HEK293 (cell line): ENCODE data around the gene CLP1.

Source experiments
- CTCF ChIA-PET: fragments of 350-600 bp; formaldehyde crosslinking; extraction: SDS; loops from one replicate; lab custom pipeline; 2021; ENCODE audit warnings: antibody characterized with exemption; lab: Yijun Ruan, JAX
- POLR2A ChIA-PET: fragments of 300-600 bp; formaldehyde crosslinking; extraction: SDS; loops from one replicate; lab custom pipeline; 2020; ENCODE audit warnings: antibody characterized with exemption, inconsistent platforms; lab: Yijun Ruan, JAX
- H3K27ac ChIP-seq: fragments of 200-500 bp; sonication (Bioruptor generic); 2 replicates; pipeline ENCODE4 v1.5.1; 2014; ENCODE audit warnings: low read depth, low read length, control low read depth, inconsistent platforms; ENCODE audit errors: extremely low read depth
- H3K36me3 ChIP-seq, 2 experiments: fragments of 200-500 bp in 1 of 2; sonication (Bioruptor generic) in 1 of 2; 1 replicate in 1 of 2; 2 replicates in 1 of 2; pipeline ENCODE4 v1.5.1; 2014 to 2017; ENCODE audit warnings: inconsistent platforms in 2 of 2, low read length in 2 of 2; ENCODE audit not compliant: control insufficient read depth in 2 of 2, insufficient read depth in 1 of 2
- H3K4me1 ChIP-seq: fragments of 200-500 bp; sonication (Bioruptor generic); 2 replicates; pipeline ENCODE4 v1.5.1; 2014; ENCODE audit warnings: mild to moderate bottlenecking, low read length, inconsistent platforms; ENCODE audit not compliant: control insufficient read depth, insufficient read depth
- H3K4me3 ChIP-seq: 2 replicates; pipeline ENCODE4 v1.5.1; 2011; ENCODE audit warnings: low read depth, mild to moderate bottlenecking, control low read depth, low read length, moderate library complexity
- H3K9me3 ChIP-seq: fragments of 200-500 bp; sonication (Bioruptor generic); 2 replicates; pipeline ENCODE4 v1.5.1; 2014; ENCODE audit warnings: low read depth, low read length, inconsistent platforms; ENCODE audit not compliant: control insufficient read depth, insufficient read depth
- MEIS1 ChIP-seq: sonication (generic); formaldehyde crosslinking; IDR thresholded peaks from 2 replicates; pipeline ENCODE4 v1.8.1; 2022; ENCODE audit warnings: missing genetic modification reagents, mild to moderate bottlenecking, borderline replicate concordance
- TCF7L2 ChIP-seq: IDR thresholded peaks from 2 replicates; pipeline ENCODE4 v1.6.1; 2011; ENCODE audit warnings: low read depth, mild to moderate bottlenecking, inconsistent platforms, low read length, moderate library complexity, borderline replicate concordance
- ZBTB6 ChIP-seq: fragments of 450-650 bp; formaldehyde crosslinking; IDR thresholded peaks from 2 replicates; pipeline ENCODE4 v1.5.1; 2017; ENCODE audit warnings: missing biosample characterization, missing genetic modification characterization
- ZNF155 ChIP-seq: fragments of 450-650 bp; formaldehyde crosslinking; IDR thresholded peaks from 2 replicates; pipeline ENCODE4 v1.5.1; 2016; ENCODE audit warnings: missing biosample characterization, missing genetic modification characterization
- ZNF169 ChIP-seq: fragments of 450-650 bp; formaldehyde crosslinking; IDR thresholded peaks from 2 replicates; pipeline ENCODE4 v1.5.1; 2016; ENCODE audit warnings: missing biosample characterization, missing genetic modification characterization
- ZNF175 ChIP-seq: fragments of 450-650 bp; formaldehyde crosslinking; IDR thresholded peaks from 2 replicates; pipeline ENCODE4 v1.5.1; 2016; ENCODE audit warnings: missing biosample characterization, missing genetic modification characterization
- ZNF274 ChIP-seq, 2 experiments: fragments of 200-500 bp in 1 of 2; fragments of 450-650 bp in 1 of 2; sonication (Bioruptor generic) in 1 of 2; formaldehyde crosslinking in 1 of 2; IDR thresholded peaks; 2 replicates each; pipeline versions ENCODE4 v1.5.1 to v1.6.1; 2014 to 2016; ENCODE audit warnings: borderline replicate concordance in 1 of 2, inconsistent platforms in 1 of 2, low read length in 1 of 2, missing biosample characterization in 1 of 2, missing genetic modification characterization in 1 of 2
- ZNF292 ChIP-seq: fragments of 450-650 bp; formaldehyde crosslinking; IDR thresholded peaks from 2 replicates; pipeline ENCODE4 v1.5.1; 2016; ENCODE audit warnings: low read depth, missing biosample characterization, missing genetic modification characterization, borderline replicate concordance
- ZNF311 ChIP-seq: fragments of 450-650 bp; formaldehyde crosslinking; IDR thresholded peaks from 2 replicates; pipeline ENCODE4 v1.5.1; 2017; ENCODE audit warnings: missing biosample characterization, missing genetic modification characterization, borderline replicate concordance
- ZNF391 ChIP-seq: fragments of 450-650 bp; formaldehyde crosslinking; IDR thresholded peaks from 2 replicates; pipeline ENCODE4 v1.5.1; 2016; ENCODE audit warnings: low read depth, missing biosample characterization, missing genetic modification characterization, borderline replicate concordance
- ZNF473 ChIP-seq: fragments of 450-650 bp; formaldehyde crosslinking; IDR thresholded peaks from 2 replicates; pipeline ENCODE4 v1.5.1; 2017; ENCODE audit warnings: missing biosample characterization, missing genetic modification characterization
- ZNF544 ChIP-seq: fragments of 450-650 bp; formaldehyde crosslinking; IDR thresholded peaks from 2 replicates; pipeline ENCODE4 v1.5.0; 2017; ENCODE audit warnings: missing biosample characterization, missing genetic modification characterization
- ZNF549 ChIP-seq: fragments of 450-650 bp; IDR thresholded peaks from 2 replicates; pipeline ENCODE4 v1.5.1; 2018; ENCODE audit warnings: missing biosample characterization, missing genetic modification characterization, mild to moderate bottlenecking, inconsistent platforms, moderate library complexity
- ZNF660 ChIP-seq: fragments of 450-650 bp; IDR thresholded peaks from 2 replicates; pipeline ENCODE4 v1.5.1; 2018; ENCODE audit warnings: missing biosample characterization, mild to moderate bottlenecking, missing genetic modification characterization
- ZNF701 ChIP-seq: fragments of 450-650 bp; formaldehyde crosslinking; IDR thresholded peaks from 2 replicates; pipeline ENCODE4 v1.5.1; 2016; ENCODE audit warnings: missing biosample characterization, missing genetic modification characterization
- ZNF707 ChIP-seq: fragments of 450-650 bp; formaldehyde crosslinking; IDR thresholded peaks from 2 replicates; pipeline ENCODE4 v1.5.1; 2016; ENCODE audit warnings: missing biosample characterization, missing genetic modification characterization
- ZSCAN5A ChIP-seq: fragments of 450-650 bp; formaldehyde crosslinking; IDR thresholded peaks from 2 replicates; pipeline ENCODE4 v1.5.1; 2016; ENCODE audit warnings: missing biosample characterization, missing genetic modification characterization
- TF ChIP-seq, protein P1 (sequence below): fragments of 450-650 bp; formaldehyde crosslinking; IDR thresholded peaks from 2 replicates; pipeline ENCODE4; 2016; ENCODE audit warnings: missing biosample characterization, missing genetic modification characterization
- TF ChIP-seq, protein P2 (sequence below): fragments of 450-650 bp; formaldehyde crosslinking; IDR thresholded peaks from 2 replicates; pipeline ENCODE4 v1.5.1; 2016; ENCODE audit warnings: missing biosample characterization, missing genetic modification characterization
- TF ChIP-seq, protein P3 (sequence below): sonication (generic); formaldehyde crosslinking; IDR thresholded peaks from 2 replicates; pipeline ENCODE4 v1.8.1; 2022; ENCODE audit warnings: mild to moderate bottlenecking, moderate library complexity, missing genetic modification reagents

The CLP1 gene

DNA sequence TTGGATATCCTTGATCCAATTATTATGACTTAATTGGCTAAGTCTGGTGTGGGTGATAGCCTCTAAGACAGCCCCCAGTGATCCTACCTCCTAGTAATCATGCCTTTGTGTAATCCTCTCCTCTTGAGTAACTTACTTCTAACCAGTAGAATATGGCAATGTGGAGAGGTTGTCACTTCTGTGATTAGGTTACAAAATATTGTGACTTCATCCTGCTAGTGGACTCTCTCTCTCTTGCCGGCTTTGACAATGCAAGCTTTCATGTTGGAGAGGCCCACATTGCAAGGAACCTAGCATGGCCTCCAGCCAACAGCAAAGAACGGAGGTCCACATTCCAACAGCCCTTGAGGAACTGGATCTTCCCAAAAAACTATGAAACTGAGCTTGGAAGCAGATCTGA is 27.4 kb upstream of the CLP1 start (continued):
- no peak for TF ChIP-seq ZNF292 (tag by site-specific recombination)
- no peak for TF ChIP-seq ZNF660 (tag by site-specific recombination)
- no peak for TF ChIP-seq TCF7L2

DNA sequence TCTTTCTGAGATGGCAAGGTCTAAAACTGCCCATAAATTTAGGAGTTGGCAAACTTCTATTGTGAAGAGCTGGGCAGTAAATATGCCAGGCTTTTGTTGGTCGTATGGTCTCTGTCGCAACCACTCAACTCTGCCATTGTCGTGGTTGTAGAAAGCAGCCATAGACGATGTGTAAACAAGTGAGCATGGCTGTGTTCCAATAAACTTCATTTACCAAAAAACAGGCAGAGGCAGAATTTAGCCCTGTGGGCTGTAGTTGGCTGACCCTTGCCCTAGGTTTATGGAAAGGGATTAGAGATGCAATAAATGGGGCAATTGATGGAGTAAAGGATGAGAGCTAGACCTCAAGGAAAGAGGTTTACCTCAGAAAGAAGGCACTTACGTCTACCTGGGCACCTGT is 25.4 kb upstream of the CLP1 start:
- CTCF ChIA-PET, result interaction anchor here (0.6 to 2.1 kb wide), 4 partner anchors 9 to 64 kb away, joined by 3 to 6 read pairs (median 4); no protein-coding TSS in a partner anchor
- Histone ChIP-seq H3K27ac (no peak overlapping the region), H3K9me3 (no peaks in the 10 kb centered on the region), H3K36me3 (no peaks in the 10 kb centered on the region), H3K4me1 (no peaks in the 10 kb centered on the region), H3K4me3 (no peak overlapping the region)
- POLR2A ChIA-PET, result no interaction called here
- TF ChIP-seq, protein P1, sequence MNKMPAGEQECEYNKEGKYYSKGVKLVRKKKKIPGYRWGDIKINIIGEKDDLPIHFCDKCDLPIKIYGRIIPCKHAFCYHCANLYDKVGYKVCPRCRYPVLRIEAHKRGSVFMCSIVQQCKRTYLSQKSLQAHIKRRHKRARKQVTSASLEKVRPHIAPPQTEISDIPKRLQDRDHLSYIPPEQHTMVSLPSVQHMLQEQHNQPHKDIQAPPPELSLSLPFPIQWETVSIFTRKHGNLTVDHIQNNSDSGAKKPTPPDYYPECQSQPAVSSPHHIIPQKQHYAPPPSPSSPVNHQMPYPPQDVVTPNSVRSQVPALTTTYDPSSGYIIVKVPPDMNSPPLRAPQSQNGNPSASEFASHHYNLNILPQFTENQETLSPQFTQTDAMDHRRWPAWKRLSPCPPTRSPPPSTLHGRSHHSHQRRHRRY, result no peak
- TF ChIP-seq ZNF701 (no peak), ZBTB6 (tag by site-specific recombination) (no peak), ZNF544 (tag by site-specific recombination) (no peak), ZNF707 (tag by site-specific recombination) (no peak), ZNF549 (tag by site-specific recombination) (no peak), ZNF473 (no peak), ZNF175 (tag by site-specific recombination) (no peak), ZNF155 (tag by site-specific recombination) (no peak), ZNF274 (IDR thresholded peaks at IDR 0.05; ENCODE audit: low read length) (no peak), ZNF274 (tag by site-specific recombination; IDR thresholded peaks at IDR 0.05; ENCODE audit: borderline replicate concordance) (no peak), ZNF169 (no peak), MEIS1 (no peak)
- TF ChIP-seq, protein P2, sequence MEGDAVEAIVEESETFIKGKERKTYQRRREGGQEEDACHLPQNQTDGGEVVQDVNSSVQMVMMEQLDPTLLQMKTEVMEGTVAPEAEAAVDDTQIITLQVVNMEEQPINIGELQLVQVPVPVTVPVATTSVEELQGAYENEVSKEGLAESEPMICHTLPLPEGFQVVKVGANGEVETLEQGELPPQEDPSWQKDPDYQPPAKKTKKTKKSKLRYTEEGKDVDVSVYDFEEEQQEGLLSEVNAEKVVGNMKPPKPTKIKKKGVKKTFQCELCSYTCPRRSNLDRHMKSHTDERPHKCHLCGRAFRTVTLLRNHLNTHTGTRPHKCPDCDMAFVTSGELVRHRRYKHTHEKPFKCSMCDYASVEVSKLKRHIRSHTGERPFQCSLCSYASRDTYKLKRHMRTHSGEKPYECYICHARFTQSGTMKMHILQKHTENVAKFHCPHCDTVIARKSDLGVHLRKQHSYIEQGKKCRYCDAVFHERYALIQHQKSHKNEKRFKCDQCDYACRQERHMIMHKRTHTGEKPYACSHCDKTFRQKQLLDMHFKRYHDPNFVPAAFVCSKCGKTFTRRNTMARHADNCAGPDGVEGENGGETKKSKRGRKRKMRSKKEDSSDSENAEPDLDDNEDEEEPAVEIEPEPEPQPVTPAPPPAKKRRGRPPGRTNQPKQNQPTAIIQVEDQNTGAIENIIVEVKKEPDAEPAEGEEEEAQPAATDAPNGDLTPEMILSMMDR (tag by site-specific recombination), result no peak

GRCh38 chr11:57633394-57634070 is 24.0 kb upstream of the CLP1 start:
- Histone ChIP-seq H3K36me3 (no peaks in the 10 kb centered on the region), H3K4me3 (no peak overlapping the region), H3K4me1 (no peaks in the 10 kb centered on the region; the same call in 1 of the 2 replicates), H3K27ac (no peak overlapping the region), H3K9me3 (no peaks in the 10 kb centered on the region)
- POLR2A ChIA-PET, result interaction anchor here (0.6 kb wide), 1 partner anchor 1530 kb away, joined by 3 read pairs; no protein-coding TSS in a partner anchor
- CTCF ChIA-PET, result interaction anchor here (0.6 to 3.2 kb wide), 3 partner anchors 11 to 994 kb away, joined by 3 to 21 read pairs (median 3); no protein-coding TSS in a partner anchor
- TF ChIP-seq, protein P3, sequence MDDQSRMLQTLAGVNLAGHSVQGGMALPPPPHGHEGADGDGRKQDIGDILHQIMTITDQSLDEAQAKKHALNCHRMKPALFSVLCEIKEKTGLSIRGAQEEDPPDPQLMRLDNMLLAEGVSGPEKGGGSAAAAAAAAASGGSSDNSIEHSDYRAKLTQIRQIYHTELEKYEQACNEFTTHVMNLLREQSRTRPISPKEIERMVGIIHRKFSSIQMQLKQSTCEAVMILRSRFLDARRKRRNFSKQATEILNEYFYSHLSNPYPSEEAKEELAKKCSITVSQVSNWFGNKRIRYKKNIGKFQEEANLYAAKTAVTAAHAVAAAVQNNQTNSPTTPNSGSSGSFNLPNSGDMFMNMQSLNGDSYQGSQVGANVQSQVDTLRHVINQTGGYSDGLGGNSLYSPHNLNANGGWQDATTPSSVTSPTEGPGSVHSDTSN, result no peak
- TF ChIP-seq ZNF391 (tag by site-specific recombination) (no peak), ZNF311 (tag by site-specific recombination) (no peak), ZSCAN5A (tag by site-specific recombination) (no peak)
